ENCODE results near the gene DNAH12.

DNA sequence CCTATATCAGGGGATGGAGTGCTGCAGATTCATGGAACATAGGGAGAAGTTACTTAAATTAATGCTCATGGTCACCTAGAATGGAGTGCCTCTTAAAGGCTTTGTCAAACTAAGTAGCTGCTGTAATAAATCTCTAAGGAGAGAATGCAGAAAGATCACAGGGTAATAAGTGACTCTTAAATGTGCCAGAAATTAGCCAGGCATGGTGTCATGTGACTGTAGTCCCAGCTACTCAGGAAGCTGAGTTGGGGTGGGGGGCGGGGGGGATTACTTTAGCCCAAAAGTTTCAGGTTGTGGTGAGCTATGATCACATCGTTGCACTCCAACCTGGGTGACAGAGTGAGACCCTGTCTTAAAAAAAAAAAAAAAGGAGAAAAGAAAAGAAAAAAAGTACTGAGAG lies 160.7 kb downstream of the DNAH12 start:
- no peak for TF ChIP-seq CTCF (IDR thresholded peaks at IDR 0.05)
- no peak for TF ChIP-seq EZH2 (IDR thresholded peaks at IDR 0.05)

All from neural progenitor cell (in vitro differentiated cells).